Uterus (tissue), 2 donors: Measurements from ENCODE around the gene BRI3.

Experiments used
- POLR2A ChIP-seq, 2 donors: fragments of 450-650 bp; IDR thresholded peaks; one replicate each; pipeline ENCODE4 v1.6.1; 2016; ENCODE audit warnings: antibody characterized with exemption in 2 of 2, mild to moderate bottlenecking in 1 of 2, moderate library complexity in 1 of 2
- TF ChIP-seq, protein P1 (sequence below), 4 experiments: fragments of 200-600 bp in 2 of 4; fragments of 450-650 bp in 2 of 4; sonication (generic) in 2 of 4; IDR thresholded peaks; one replicate each; pipeline ENCODE4 v1.5.1; 2016 to 2019; ENCODE audit warnings: antibody characterized with exemption in 4 of 4, mild to moderate bottlenecking in 2 of 4, moderate library complexity in 1 of 4

DNA sequence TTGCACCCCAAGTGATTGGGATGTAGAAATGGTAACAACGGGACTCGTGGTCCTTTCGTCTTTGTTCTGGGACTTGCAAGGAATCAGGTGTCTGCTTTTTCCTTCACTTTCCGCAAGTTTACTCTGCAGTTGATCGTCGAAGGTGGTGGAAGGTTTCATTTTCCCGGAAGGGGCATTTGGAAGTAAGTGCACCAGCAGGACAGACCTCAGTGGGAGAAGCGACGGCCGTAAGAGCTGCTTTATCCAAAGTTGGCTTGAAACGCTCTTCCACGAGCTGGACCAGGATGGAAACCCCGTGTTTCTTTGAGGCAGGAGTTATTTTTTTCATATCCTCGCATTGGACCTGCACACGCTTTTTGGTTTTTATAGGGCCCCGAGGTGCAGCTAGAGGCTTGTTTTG is 1.2 kb downstream of the BRI3 start:
- TF ChIP-seq, protein P1, sequence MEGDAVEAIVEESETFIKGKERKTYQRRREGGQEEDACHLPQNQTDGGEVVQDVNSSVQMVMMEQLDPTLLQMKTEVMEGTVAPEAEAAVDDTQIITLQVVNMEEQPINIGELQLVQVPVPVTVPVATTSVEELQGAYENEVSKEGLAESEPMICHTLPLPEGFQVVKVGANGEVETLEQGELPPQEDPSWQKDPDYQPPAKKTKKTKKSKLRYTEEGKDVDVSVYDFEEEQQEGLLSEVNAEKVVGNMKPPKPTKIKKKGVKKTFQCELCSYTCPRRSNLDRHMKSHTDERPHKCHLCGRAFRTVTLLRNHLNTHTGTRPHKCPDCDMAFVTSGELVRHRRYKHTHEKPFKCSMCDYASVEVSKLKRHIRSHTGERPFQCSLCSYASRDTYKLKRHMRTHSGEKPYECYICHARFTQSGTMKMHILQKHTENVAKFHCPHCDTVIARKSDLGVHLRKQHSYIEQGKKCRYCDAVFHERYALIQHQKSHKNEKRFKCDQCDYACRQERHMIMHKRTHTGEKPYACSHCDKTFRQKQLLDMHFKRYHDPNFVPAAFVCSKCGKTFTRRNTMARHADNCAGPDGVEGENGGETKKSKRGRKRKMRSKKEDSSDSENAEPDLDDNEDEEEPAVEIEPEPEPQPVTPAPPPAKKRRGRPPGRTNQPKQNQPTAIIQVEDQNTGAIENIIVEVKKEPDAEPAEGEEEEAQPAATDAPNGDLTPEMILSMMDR (IDR thresholded peaks at IDR 0.05) = no peak
- TF ChIP-seq POLR2A (IDR thresholded peaks at IDR 0.05) = no peak
